ENCODE results near the gene C19orf25.
A peak's percentile ranks its signal among the peaks of the same experiment; 100 is the strongest.

C19orf25 gene

GRCh38 chr19:1472231-1473084, 6.6 kb downstream of the C19orf25 start:
- Histone ChIP-seq H3K36me3 (peaks cover 21 to 42% (median 38%) of the 10 kb centered on the region in 11 experiments; a peak in 21 of 22 replicates), H3K9ac (peak overlapping the region in 4 of 11 experiments; percentile 28 to 60 (median 44); a peak in 5 of 22 replicates), H3K27ac (no peak overlapping the region), H3K9me3 (replicated peaks in 1 of 11) (no peaks in the 10 kb centered on the region), H4K20me1 (peaks cover 99 to 100% (median 100%) of the 10 kb centered on the region in 11 experiments), H3K4me1 (peaks cover 48 to 70% (median 60%) of the 10 kb centered on the region in 10 experiments), H3K4me3 (no peak overlapping the region), H3K4me2 (peak overlapping the region; percentile 91 to 99 (median 98)), H3K27me3 (peaks cover 58 to 72% (median 64%) of the 10 kb centered on the region in 11 experiments)
- TF ChIP-seq Cebpa-rat (IDR thresholded peaks at IDR 0.05), result no peak

- Histone ChIP-seq H3K4me2 (peak overlapping the region; percentile 91 to 99 (median 98)), H3K36me3 (peaks cover 16 to 37% (median 31%) of the 10 kb centered on the region in 11 experiments; a peak in 21 of 22 replicates), H3K27ac (no peak overlapping the region), H4K20me1 (peaks cover 100% of the 10 kb centered on the region in 11 experiments), H3K4me3 (peak overlapping the region; percentile 49 to 67 (median 58); a peak in 19 of 20 replicates), H3K9me3 (replicated peaks in 1 of 11) (no peaks in the 10 kb centered on the region), H3K9ac (peak overlapping the region in 9 of 11 experiments; percentile 16 to 67 (median 54); a peak in 12 of 22 replicates), H3K4me1 (peaks cover 43 to 65% (median 55%) of the 10 kb centered on the region in 10 experiments), H3K27me3 (peaks cover 66 to 81% (median 73%) of the 10 kb centered on the region in 11 experiments)
- no peak for TF ChIP-seq Cebpa-rat (IDR thresholded peaks at IDR 0.05)
These were observed 7.4 kb downstream of the C19orf25 start for GRCh38 chr19:1471515-1472160.

DNA sequence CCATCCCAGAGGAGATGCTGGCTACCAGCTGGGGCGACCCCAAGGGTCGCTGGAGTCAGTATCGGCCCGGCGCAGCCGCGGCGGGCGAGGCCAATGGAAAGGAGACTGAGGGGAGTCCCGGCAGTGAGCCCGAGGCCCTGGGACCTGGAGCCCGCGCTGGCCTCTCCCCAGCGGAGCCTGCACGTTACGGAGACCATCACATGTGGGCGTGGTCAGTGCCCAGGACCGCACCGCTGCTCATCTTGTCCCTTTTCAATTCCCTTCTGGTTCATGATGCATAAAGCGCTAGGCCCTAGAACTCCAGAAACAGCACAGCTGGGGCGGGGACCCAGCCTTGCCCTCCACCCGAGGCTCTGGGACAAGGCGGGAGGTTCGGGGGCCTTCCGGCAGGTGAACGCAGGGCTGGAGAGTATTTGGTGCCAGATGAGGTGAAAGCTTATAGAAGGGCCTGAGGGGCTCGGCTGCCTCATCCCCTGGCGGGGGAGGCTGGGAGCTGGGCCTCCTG, 8.0 kb downstream of the C19orf25 start:
- H3K9me3 ChIP-seq (replicated peaks in 1 of 11), result no peaks in the 10 kb centered on the region
- peaks cover 72 to 86% (median 78%) of the 10 kb centered on the region in 11 experiments for H3K27me3 ChIP-seq
- H3K9ac ChIP-seq, result peak overlapping the region in 9 of 11 experiments; percentile 16 to 67 (median 58); a peak in 15 of 22 replicates
- peaks cover 43 to 67% (median 57%) of the 10 kb centered on the region in 10 experiments for H3K4me1 ChIP-seq
- no peak for TF ChIP-seq Cebpa-rat (IDR thresholded peaks at IDR 0.05)
- H3K27ac ChIP-seq, result no peak overlapping the region
- peak overlapping the region; percentile 91 to 99 (median 98) for H3K4me2 ChIP-seq
- peaks cover 14 to 37% (median 28%) of the 10 kb centered on the region in 11 experiments; a peak in 20 of 22 replicates for H3K36me3 ChIP-seq
- peaks cover 100% of the 10 kb centered on the region in 11 experiments for H4K20me1 ChIP-seq
- peak overlapping the region; percentile 49 to 67 (median 58) for H3K4me3 ChIP-seq

DNA sequence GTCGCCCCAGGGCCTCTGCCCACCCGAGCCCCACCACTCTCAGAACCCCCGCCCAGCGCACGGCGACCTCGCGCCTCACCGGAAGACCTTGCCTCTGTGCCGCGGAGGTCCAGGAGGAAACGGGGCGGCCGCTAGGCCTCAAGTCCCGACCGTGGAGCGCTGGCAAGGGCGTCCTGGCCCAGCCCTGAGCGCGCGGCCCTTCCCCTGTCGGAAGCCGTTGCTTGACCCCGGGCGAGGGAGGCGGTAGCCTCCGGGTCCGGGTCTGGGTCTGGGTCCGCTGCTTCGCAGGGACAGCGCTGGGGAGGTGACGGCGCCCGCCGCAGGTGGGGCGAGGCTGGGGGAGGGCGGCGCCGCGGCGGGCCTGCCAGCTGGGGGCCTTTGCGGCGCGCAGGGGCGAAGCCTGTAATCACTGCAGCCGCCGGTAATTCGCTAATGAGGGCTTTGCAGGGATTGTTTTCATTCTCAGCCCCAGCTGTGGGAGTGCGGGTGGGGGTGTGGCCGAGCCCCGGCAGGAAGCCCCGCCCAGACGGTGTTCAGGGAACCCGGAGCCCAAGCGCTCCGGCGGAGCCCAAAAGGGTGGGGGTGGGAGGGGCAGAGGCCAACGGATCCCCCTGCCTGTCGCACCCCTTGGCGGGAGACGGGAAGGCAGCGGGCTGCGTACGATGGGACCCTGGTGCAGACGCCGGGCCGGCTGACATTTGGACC, 8.6 kb downstream of the C19orf25 start:
- H3K9ac ChIP-seq, result peak overlapping the region; percentile 13 to 67 (median 58); a peak in 17 of 22 replicates
- peaks cover 43 to 73% (median 60%) of the 10 kb centered on the region in 10 experiments for H3K4me1 ChIP-seq
- TF ChIP-seq Cebpa-rat (IDR thresholded peaks at IDR 0.05), result no peak
- H3K27me3 ChIP-seq, result peaks cover 78 to 92% (median 84%) of the 10 kb centered on the region in 11 experiments
- H3K27ac ChIP-seq, result no peak overlapping the region
- peak overlapping the region; percentile 91 to 99 (median 98) for H3K4me2 ChIP-seq
- H3K36me3 ChIP-seq, result peaks cover 8 to 33% (median 25%) of the 10 kb centered on the region in 11 experiments; a peak in 17 of 22 replicates
- peak overlapping the region; percentile 49 to 67 (median 58) for H3K4me3 ChIP-seq
- H3K9me3 ChIP-seq (replicated peaks in 1 of 11), result no peaks in the 10 kb centered on the region
- peaks cover 100% of the 10 kb centered on the region in 11 experiments for H4K20me1 ChIP-seq

DNA sequence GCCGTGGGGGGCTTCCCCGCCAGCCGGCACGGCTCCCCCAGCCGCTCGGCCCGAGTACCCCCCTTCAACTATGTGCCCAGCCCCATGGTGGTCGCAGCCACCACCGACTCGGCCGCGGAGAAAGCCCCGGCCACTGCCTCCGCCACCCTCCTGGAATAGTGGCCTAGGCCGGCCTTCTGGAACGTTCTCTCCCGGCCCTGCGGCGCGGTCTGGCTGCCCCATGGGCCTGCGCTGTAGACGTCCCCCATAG, 9.0 kb downstream of the C19orf25 start:
- no peaks in the 10 kb centered on the region for H3K9me3 ChIP-seq (replicated peaks in 1 of 11)
- peak overlapping the region; percentile 49 to 67 (median 58) for H3K4me3 ChIP-seq
- peak overlapping the region; percentile 91 to 99 (median 98) for H3K4me2 ChIP-seq
- H3K27ac ChIP-seq, result no peak overlapping the region
- peaks cover 43 to 75% (median 60%) of the 10 kb centered on the region in 10 experiments for H3K4me1 ChIP-seq
- H3K9ac ChIP-seq, result peak overlapping the region; percentile 13 to 67 (median 58); a peak in 12 of 22 replicates
- TF ChIP-seq Cebpa-rat (IDR thresholded peaks at IDR 0.05), result no peak
- peaks cover 100% of the 10 kb centered on the region in 11 experiments for H4K20me1 ChIP-seq
- H3K36me3 ChIP-seq, result peaks cover 4 to 30% (median 21%) of the 10 kb centered on the region in 11 experiments; a peak in 16 of 22 replicates
- H3K27me3 ChIP-seq, result peaks cover 83 to 97% (median 89%) of the 10 kb centered on the region in 11 experiments

DNA sequence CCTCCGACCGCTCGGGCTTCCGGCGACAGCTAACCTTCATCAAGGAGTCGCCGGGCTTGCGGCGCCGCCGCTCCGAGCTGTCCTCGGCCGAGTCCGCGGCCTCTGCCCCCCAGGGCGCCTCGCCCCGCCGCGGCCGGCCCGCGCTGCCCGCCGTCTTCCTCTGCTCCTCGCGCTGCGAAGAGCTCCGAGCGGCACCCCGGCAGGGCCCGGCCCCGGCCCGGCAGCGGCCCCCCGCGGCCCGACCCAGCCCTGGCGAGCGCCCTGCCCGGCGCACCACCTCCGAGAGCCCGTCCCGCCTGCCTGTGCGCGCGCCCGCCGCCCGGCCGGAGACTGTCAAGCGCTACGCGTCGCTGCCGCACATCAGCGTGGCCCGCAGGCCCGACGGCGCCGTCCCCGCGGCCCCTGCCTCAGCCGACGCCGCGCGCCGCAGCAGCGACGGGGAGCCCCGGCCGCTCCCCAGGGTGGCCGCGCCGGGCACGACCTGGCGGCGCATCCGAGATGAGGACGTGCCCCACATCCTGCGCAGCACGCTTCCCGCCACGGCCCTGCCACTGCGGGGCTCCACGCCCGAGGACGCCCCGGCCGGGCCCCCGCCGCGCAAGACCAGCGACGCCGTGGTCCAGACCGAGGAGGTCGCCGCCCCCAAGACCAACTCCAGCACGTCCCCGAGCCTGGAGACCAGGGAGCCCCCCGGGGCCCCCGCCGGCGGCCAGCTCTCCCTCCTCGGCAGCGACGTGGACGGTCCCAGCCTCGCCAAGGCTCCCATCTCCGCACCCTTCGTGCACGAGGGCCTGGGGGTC, 9.6 kb downstream of the C19orf25 start:
- peak overlapping the region; percentile 49 to 67 (median 58) for H3K4me3 ChIP-seq
- H4K20me1 ChIP-seq, result peaks cover 100% of the 10 kb centered on the region in 11 experiments
- no peak overlapping the region for H3K27ac ChIP-seq
- H3K9me3 ChIP-seq (replicated peaks in 1 of 11), result no peaks in the 10 kb centered on the region
- peaks cover 0 to 25% (median 16%) of the 10 kb centered on the region in 11 experiments; a peak in 16 of 22 replicates for H3K36me3 ChIP-seq
- H3K9ac ChIP-seq, result peak overlapping the region; percentile 18 to 67 (median 58); a peak in 19 of 22 replicates
- H3K27me3 ChIP-seq, result peaks cover 85 to 100% (median 94%) of the 10 kb centered on the region in 11 experiments
- H3K4me1 ChIP-seq, result peaks cover 43 to 75% (median 60%) of the 10 kb centered on the region in 10 experiments
- TF ChIP-seq Cebpa-rat (IDR thresholded peaks at IDR 0.05), result no peak
- peak overlapping the region; percentile 91 to 99 (median 98) for H3K4me2 ChIP-seq

GRCh38 chr19:1468821-1469254, 10.2 kb downstream of the C19orf25 start:
- peak overlapping the region; percentile 91 to 99 (median 98) for H3K4me2 ChIP-seq
- peaks cover 98 to 100% (median 100%) of the 10 kb centered on the region in 11 experiments for H4K20me1 ChIP-seq
- H3K27ac ChIP-seq, result no peak overlapping the region
- peaks cover 0 to 20% (median 10%) of the 10 kb centered on the region in 11 experiments; a peak in 13 of 22 replicates for H3K36me3 ChIP-seq
- TF ChIP-seq Cebpa-rat (IDR thresholded peaks at IDR 0.05), result no peak
- H3K4me3 ChIP-seq, result peak overlapping the region; percentile 49 to 67 (median 58)
- H3K27me3 ChIP-seq, result peaks cover 85 to 97% (median 94%) of the 10 kb centered on the region in 11 experiments
- H3K4me1 ChIP-seq, result peaks cover 43 to 75% (median 60%) of the 10 kb centered on the region in 10 experiments
- H3K9ac ChIP-seq, result peak overlapping the region; percentile 18 to 67 (median 58); a peak in 18 of 22 replicates
- H3K9me3 ChIP-seq (replicated peaks in 1 of 11), result no peaks in the 10 kb centered on the region
